ACC112 (cell line): Measurements from ENCODE around the gene SCARB1.
A peak's percentile ranks its signal among the peaks of the same experiment; 100 is the strongest.

Source experiments
- H2AFZ ChIP-seq: fragments of 200-600 bp; sonication (generic); one replicate; pipeline ENCODE4 v1.6.0; 2017; ENCODE audit warnings: antibody characterized with exemption, low read length; ENCODE audit not compliant: unreplicated experiment
- H3K27ac ChIP-seq: fragments of 200-600 bp; sonication (generic); 2 replicates; pipeline ENCODE4 v1.5.1; 2014; ENCODE audit warnings: low read depth, mild to moderate bottlenecking, antibody characterized with exemption, low read length, moderate library complexity
- H3K27me3 ChIP-seq: fragments of 200-600 bp; sonication (generic); 2 replicates; pipeline ENCODE4 v1.6.1; 2014; ENCODE audit warnings: mild to moderate bottlenecking, antibody characterized with exemption, low read length, moderate library complexity, mixed read lengths; ENCODE audit not compliant: insufficient read depth
- H3K36me3 ChIP-seq: fragments of 200-600 bp; sonication (generic); 2 replicates; pipeline ENCODE4 v1.6.1; 2016; ENCODE audit warnings: mild to moderate bottlenecking, antibody characterized with exemption, low read length, moderate library complexity, mixed read lengths; ENCODE audit not compliant: insufficient read depth
- H3K4me1 ChIP-seq: fragments of 200-600 bp; sonication (generic); one replicate; pipeline ENCODE4 v1.6.1; 2016; ENCODE audit warnings: low read length, mixed read lengths; ENCODE audit not compliant: insufficient read depth, unreplicated experiment, control insufficient read depth
- H3K4me3 ChIP-seq: fragments of 200-600 bp; sonication (generic); 2 replicates; pipeline ENCODE4 v1.5.1; 2014; ENCODE audit warnings: mild to moderate bottlenecking, low read depth, low read length
- H3K79me2 ChIP-seq: fragments of 200-600 bp; sonication (generic); one replicate; pipeline ENCODE4 v1.6.0; 2016; ENCODE audit warnings: low read length; ENCODE audit not compliant: control insufficient read depth, unreplicated experiment, insufficient read depth

The SCARB1 gene

GRCh38 chr12:124747426-124748161 lies 116.1 kb downstream of the SCARB1 start:
- H3K4me1 ChIP-seq = peaks cover 21% of the 10 kb centered on the region
- H3K79me2 ChIP-seq = no peaks in the 10 kb centered on the region
- H3K36me3 ChIP-seq = no peaks in the 10 kb centered on the region
- H2AFZ ChIP-seq = no peak overlapping the region
- H3K4me3 ChIP-seq = no peak overlapping the region
- no peak overlapping the region for H3K27ac ChIP-seq
- H3K27me3 ChIP-seq = no peaks in the 10 kb centered on the region

- Histone ChIP-seq H3K36me3 (no peaks in the 10 kb centered on the region), H3K4me1 (peaks cover 17% of the 10 kb centered on the region), H3K4me3 (no peak overlapping the region), H2AFZ (no peak overlapping the region), H3K27me3 (no peaks in the 10 kb centered on the region), H3K79me2 (no peaks in the 10 kb centered on the region), H3K27ac (no peak overlapping the region)
Measured at GRCh38 chr12:124746649-124747425, 116.8 kb downstream of the SCARB1 start.

GRCh38 chr12:124745891-124746570 lies 117.6 kb downstream of the SCARB1 start:
- no peaks in the 10 kb centered on the region for H3K79me2 ChIP-seq
- peak overlapping the region; percentile 32; the same call in 1 of the 2 replicates for H3K27ac ChIP-seq
- H3K36me3 ChIP-seq = no peaks in the 10 kb centered on the region
- H3K4me3 ChIP-seq = no peak overlapping the region
- peaks cover 17% of the 10 kb centered on the region for H3K4me1 ChIP-seq
- H2AFZ ChIP-seq = no peak overlapping the region
- no peaks in the 10 kb centered on the region for H3K27me3 ChIP-seq

GRCh38 chr12:124745465-124745890 lies 118.2 kb downstream of the SCARB1 start:
- H3K4me1 ChIP-seq = peaks cover 22% of the 10 kb centered on the region
- no peak overlapping the region for H3K4me3 ChIP-seq
- peak overlapping the region; percentile 32; the same call in 1 of the 2 replicates for H3K27ac ChIP-seq
- no peaks in the 10 kb centered on the region for H3K79me2 ChIP-seq
- no peaks in the 10 kb centered on the region for H3K27me3 ChIP-seq
- H3K36me3 ChIP-seq = no peaks in the 10 kb centered on the region
- no peak overlapping the region for H2AFZ ChIP-seq

GRCh38 chr12:124744659-124745464 lies 118.8 kb downstream of the SCARB1 start:
- H2AFZ ChIP-seq = no peak overlapping the region
- peaks cover 23% of the 10 kb centered on the region for H3K4me1 ChIP-seq
- no peak overlapping the region for H3K27ac ChIP-seq
- no peaks in the 10 kb centered on the region for H3K27me3 ChIP-seq
- H3K79me2 ChIP-seq = no peaks in the 10 kb centered on the region
- no peak overlapping the region for H3K4me3 ChIP-seq
- H3K36me3 ChIP-seq = no peaks in the 10 kb centered on the region

GRCh38 chr12:124744273-124744640 lies 119.4 kb downstream of the SCARB1 start:
- Histone ChIP-seq H2AFZ (no peak overlapping the region), H3K27ac (no peak overlapping the region), H3K4me1 (peaks cover 23% of the 10 kb centered on the region)

GRCh38 chr12:124743479-124744272 lies 120.0 kb downstream of the SCARB1 start:
- Histone ChIP-seq H3K27ac (no peak overlapping the region), H2AFZ (no peak overlapping the region), H3K4me1 (peaks cover 23% of the 10 kb centered on the region), H3K4me3 (no peak overlapping the region), H3K27me3 (no peaks in the 10 kb centered on the region), H3K36me3 (no peaks in the 10 kb centered on the region), H3K79me2 (no peaks in the 10 kb centered on the region)

More at GRCh38 chr12:124744273-124744640, 119.4 kb downstream of the SCARB1 start:
- H3K27me3 ChIP-seq = no peaks in the 10 kb centered on the region
- no peaks in the 10 kb centered on the region for H3K36me3 ChIP-seq
- no peaks in the 10 kb centered on the region for H3K79me2 ChIP-seq
- H3K4me3 ChIP-seq = no peak overlapping the region

GRCh38 chr12:124742678-124743077 lies 121.0 kb downstream of the SCARB1 start:
- no peaks in the 10 kb centered on the region for H3K27me3 ChIP-seq
- no peak overlapping the region for H2AFZ ChIP-seq
- H3K4me3 ChIP-seq = no peak overlapping the region
- no peaks in the 10 kb centered on the region for H3K79me2 ChIP-seq
- peaks cover 20% of the 10 kb centered on the region for H3K4me1 ChIP-seq
- no peak overlapping the region for H3K27ac ChIP-seq
- H3K36me3 ChIP-seq = no peaks in the 10 kb centered on the region

GRCh38 chr12:124742111-124742510 lies 121.6 kb downstream of the SCARB1 start:
- Histone ChIP-seq H3K27ac (no peak overlapping the region), H3K4me1 (peaks cover 15% of the 10 kb centered on the region), H3K27me3 (no peaks in the 10 kb centered on the region), H2AFZ (no peak overlapping the region), H3K4me3 (no peak overlapping the region), H3K36me3 (no peaks in the 10 kb centered on the region), H3K79me2 (no peaks in the 10 kb centered on the region)
